Memory B cell (primary cell): ENCODE measurements around the gene NALCN.

ENCODE experiments used
- ATAC-seq: fragments of 150-1000 bp; cut with Tn5 transposase; 2 replicates; pipeline ENCODE4 v1.10.0; 2021; ENCODE audit warnings: low read depth, mild to moderate bottlenecking, moderate library complexity
- DNase-seq, 2 donors: peaks; one replicate each; pipeline ENCODE4 v3.0.0; 2022; ENCODE audit warnings: low spot score in 2 of 2
- H3K27ac Mint-ChIP-seq: one replicate; pipeline ENCODE4 v1.8.0; 2022; ENCODE audit warnings: mild to moderate bottlenecking, moderate library complexity, mixed read lengths
- H3K27me3 Mint-ChIP-seq: one replicate; pipeline ENCODE4 v1.8.0; 2022; ENCODE audit warnings: mixed read lengths
- H3K36me3 Mint-ChIP-seq: one replicate; pipeline ENCODE4 v1.8.0; 2022; ENCODE audit warnings: mild to moderate bottlenecking, mixed read lengths
- H3K4me1 Mint-ChIP-seq: one replicate; pipeline ENCODE4 v1.8.0; 2022; ENCODE audit warnings: mixed read lengths
- H3K4me3 Mint-ChIP-seq: one replicate; pipeline ENCODE4 v1.8.0; 2022; ENCODE audit warnings: mild to moderate bottlenecking, moderate library complexity, mixed read lengths
- H3K9me3 Mint-ChIP-seq: one replicate; pipeline ENCODE4 v1.8.0; 2022; ENCODE audit warnings: mixed read lengths

Gene NALCN

DNA sequence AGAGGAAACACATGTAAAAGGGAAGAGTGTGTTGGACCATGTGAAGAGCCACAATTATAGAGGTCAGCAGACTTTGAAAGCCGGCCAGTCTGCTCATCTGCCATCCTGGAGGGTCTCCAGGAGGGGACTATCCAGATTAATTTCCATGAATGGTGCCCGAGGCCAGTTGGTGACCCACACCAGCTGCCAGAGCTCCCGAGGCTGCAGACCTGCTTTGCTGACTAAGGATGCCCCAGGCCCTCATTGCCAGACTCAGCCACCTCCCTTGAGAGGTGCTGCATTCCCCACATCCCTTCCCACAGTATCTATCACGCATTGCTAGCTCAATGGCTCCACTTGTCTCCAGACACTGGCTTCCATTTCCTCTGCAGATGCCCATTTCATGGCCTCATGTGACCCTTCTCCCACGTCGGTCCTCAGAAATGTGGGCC is 110.3 kb downstream of the NALCN start:
- Mint-ChIP-seq H3K27ac (no peak overlapping the region), H3K27me3 (no peaks in the 10 kb centered on the region)
- no peak for DNase-seq

GRCh38 chr13:101303521-101303920 is 112.8 kb downstream of the NALCN start:
- ATAC-seq, result no peak
- DNase-seq, result no peak
- H3K27me3 Mint-ChIP-seq, result no peaks in the 10 kb centered on the region
- peaks cover 2% of the 10 kb centered on the region for H3K9me3 Mint-ChIP-seq
- no peak overlapping the region for H3K27ac Mint-ChIP-seq
- H3K36me3 Mint-ChIP-seq, result no peaks in the 10 kb centered on the region
- no peaks in the 10 kb centered on the region for H3K4me1 Mint-ChIP-seq
- no peak overlapping the region for H3K4me3 Mint-ChIP-seq

More for the DNA sequence above, 110.3 kb downstream of the NALCN start:
- H3K4me1 Mint-ChIP-seq, result no peaks in the 10 kb centered on the region
- ATAC-seq, result no peak
- H3K4me3 Mint-ChIP-seq, result no peak overlapping the region
- H3K36me3 Mint-ChIP-seq, result no peaks in the 10 kb centered on the region
- H3K9me3 Mint-ChIP-seq, result no peaks in the 10 kb centered on the region

DNA sequence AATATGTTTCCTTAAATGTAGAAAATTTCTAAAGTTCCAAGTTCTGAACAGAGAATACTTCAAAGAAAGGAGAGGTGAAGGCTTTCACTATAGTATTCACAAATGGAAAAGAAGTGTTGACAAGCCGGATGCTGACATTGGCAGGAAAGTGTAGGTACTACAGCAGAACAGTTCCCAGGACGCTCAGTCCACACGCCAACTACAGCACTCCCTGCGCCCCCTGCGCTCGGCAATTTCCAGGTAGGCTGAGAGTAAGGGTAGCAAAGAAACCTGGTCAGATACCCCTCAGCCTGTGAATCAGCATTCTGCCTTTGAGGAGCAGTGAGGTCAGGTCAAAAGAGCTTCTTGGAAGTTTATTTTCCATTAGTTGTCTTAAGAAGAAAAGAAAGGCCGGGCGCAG is 115.3 kb downstream of the NALCN start:
- H3K27ac Mint-ChIP-seq, result no peak overlapping the region
- no peaks in the 10 kb centered on the region for H3K36me3 Mint-ChIP-seq
- H3K27me3 Mint-ChIP-seq, result no peaks in the 10 kb centered on the region
- no peak for DNase-seq
- H3K4me1 Mint-ChIP-seq, result no peaks in the 10 kb centered on the region
- no peak for ATAC-seq
- H3K9me3 Mint-ChIP-seq, result peaks cover 3% of the 10 kb centered on the region
- no peak overlapping the region for H3K4me3 Mint-ChIP-seq

DNA sequence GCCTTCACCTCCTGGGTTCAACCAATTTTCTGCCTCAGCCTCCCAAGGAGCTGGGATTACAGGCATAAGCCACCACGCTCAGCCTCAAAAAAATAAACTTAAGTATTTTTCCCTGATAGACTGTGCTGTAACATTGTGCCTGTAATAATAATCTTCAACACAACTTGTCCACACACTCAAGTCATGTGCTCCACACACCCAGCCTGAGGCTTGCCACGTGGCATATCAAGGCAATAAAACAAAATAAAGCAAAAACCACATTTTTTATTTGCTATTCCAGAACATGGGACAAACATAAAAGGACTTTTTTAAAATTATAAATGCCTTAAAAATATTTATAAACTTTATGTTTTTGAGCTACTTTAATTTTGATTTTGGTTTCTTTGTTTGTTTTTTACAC is 115.8 kb downstream of the NALCN start:
- DNase-seq (no peak), ATAC-seq (no peak)
- Mint-ChIP-seq H3K27me3 (no peaks in the 10 kb centered on the region), H3K27ac (no peak overlapping the region), H3K36me3 (no peaks in the 10 kb centered on the region), H3K9me3 (peaks cover 5% of the 10 kb centered on the region), H3K4me1 (no peaks in the 10 kb centered on the region), H3K4me3 (no peak overlapping the region)

DNA sequence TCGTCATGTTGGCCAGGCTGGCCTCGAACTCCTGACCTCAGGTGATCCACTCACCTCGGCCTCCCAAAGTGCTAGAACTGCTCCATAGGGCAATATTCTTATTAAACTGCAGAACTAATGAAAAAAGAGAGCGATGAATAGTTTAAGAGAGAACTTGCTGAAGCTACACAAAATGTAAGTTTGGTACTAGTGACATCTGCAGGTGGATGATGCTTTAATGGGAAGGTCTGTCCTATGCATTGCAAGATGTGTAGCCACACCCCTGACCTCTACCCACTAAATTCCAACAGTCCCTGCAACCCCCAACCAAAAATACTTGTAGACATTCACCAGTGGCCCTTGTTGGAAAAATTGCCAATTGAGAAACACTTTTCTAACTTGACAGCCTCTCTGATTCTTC is 117.8 kb downstream of the NALCN start:
- Mint-ChIP-seq H3K4me1 (no peaks in the 10 kb centered on the region), H3K27ac (no peak overlapping the region), H3K4me3 (no peak overlapping the region), H3K27me3 (no peaks in the 10 kb centered on the region), H3K36me3 (no peaks in the 10 kb centered on the region), H3K9me3 (peaks cover 11% of the 10 kb centered on the region)
- no peak for ATAC-seq
- DNase-seq, result no peak

DNA sequence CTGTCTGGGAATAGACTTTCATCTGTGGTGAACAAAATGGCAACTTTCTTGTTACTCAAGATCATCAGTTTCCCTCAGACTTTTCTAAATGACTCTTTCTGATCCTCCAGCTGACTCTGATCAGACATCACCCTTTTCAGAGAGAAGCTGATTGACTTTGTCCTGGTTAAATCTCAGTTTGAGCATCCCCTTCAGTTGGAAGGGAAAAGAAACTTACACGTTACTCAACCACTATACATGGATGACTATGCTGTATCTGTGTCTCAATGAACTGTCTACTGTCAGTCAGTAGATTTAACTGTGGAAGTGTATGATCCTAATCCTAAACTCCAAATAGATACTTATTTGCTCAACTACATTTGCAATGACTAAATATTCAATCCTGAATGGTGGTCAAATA is 118.5 kb downstream of the NALCN start:
- ATAC-seq, result no peak

DNA sequence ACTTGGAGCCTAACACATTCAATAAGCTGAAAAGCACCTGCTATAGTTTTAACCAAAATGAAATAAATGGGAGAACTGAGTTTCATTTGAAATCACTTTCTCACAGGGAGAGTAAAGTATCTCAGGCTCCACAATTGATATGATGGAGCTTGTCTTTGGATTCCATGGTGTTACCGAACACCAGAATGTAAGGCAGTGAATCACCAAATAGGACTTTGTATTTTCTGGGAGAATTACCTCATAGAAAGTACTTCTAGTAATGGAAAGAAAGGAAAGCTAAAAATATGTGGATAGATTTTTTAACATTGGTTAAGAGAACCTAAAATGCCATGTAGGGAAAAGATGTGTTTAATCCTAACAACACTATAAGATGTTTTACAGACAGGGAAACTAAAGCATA is 123.6 kb downstream of the NALCN start:
- no peaks in the 10 kb centered on the region for H3K4me1 Mint-ChIP-seq
- ATAC-seq, result no peak
- H3K27me3 Mint-ChIP-seq, result no peaks in the 10 kb centered on the region
- H3K27ac Mint-ChIP-seq, result no peak overlapping the region
- DNase-seq, result no peak
- no peak overlapping the region for H3K4me3 Mint-ChIP-seq
- peaks cover 12% of the 10 kb centered on the region for H3K9me3 Mint-ChIP-seq
- H3K36me3 Mint-ChIP-seq, result no peaks in the 10 kb centered on the region

More for the DNA sequence above, 118.5 kb downstream of the NALCN start:
- no peaks in the 10 kb centered on the region for H3K4me1 Mint-ChIP-seq
- H3K4me3 Mint-ChIP-seq, result no peak overlapping the region
- H3K27ac Mint-ChIP-seq, result no peak overlapping the region
- no peaks in the 10 kb centered on the region for H3K36me3 Mint-ChIP-seq
- H3K9me3 Mint-ChIP-seq, result peaks cover 13% of the 10 kb centered on the region
- DNase-seq, result no peak
- no peaks in the 10 kb centered on the region for H3K27me3 Mint-ChIP-seq

DNA sequence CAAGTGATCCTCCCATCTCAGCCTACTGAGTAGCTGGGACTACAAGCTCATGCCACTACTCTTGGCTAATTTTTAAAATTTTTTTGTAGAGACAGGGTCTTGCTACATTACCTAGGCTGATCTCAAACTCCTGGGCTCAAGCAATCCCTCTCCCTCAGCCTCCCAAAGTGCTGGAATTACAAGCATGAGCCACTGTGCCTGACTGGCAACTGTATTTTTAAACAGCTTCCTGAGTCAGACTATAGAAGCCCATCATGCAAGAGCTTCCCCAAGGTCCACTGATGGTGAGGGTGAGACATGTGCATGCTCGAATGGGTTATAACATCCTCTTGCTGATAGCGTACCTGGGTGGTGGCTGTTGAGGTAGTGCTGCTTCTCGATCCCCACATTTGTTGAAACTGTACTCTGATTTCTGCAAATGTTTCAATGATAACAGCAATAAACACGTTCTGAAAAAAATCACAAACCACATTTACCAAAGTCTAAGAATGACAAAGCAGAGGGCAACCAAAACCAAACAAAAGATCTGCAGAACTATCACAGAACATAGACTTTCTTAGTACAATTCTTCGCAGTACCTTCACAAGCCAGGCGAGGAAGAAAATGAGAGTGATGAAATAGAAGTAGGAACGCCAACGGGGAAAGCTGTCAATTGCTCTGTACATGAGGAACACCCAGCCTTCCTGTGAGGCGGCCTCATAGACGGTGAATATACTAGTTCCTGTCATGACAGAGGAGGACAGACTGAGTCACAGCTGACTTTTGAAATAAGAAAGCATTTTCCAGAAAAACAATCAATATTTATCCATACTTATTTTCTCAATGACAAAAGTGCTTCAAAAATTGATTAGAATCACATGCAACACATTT is 124.4 kb downstream of the NALCN start:
- H3K27ac Mint-ChIP-seq, result no peak overlapping the region
- H3K4me3 Mint-ChIP-seq, result no peak overlapping the region
- H3K27me3 Mint-ChIP-seq, result no peaks in the 10 kb centered on the region
- H3K9me3 Mint-ChIP-seq, result peaks cover 12% of the 10 kb centered on the region
- H3K36me3 Mint-ChIP-seq, result no peaks in the 10 kb centered on the region
- no peaks in the 10 kb centered on the region for H3K4me1 Mint-ChIP-seq
- no peak for ATAC-seq
- DNase-seq, result no peak

DNA sequence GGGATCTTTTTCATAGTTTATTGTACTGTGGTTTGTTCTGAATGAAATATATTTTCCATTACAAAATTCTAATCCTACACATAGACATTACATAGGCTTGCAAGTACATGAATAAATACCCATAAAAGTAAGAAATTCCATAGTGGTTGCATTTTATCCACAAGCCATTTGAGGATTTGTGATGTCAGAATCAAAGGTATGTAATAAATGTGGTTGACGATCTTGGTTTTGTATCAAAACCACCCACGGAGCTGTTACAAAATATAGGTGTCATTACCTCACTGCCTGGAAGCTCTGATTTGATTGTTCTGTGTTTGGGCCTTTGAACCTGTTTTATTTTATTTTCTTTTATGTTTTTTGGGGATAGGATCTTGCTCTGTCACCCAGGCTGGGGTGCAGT is 125.1 kb downstream of the NALCN start:
- Mint-ChIP-seq H3K36me3 (no peaks in the 10 kb centered on the region), H3K4me1 (no peaks in the 10 kb centered on the region), H3K4me3 (no peak overlapping the region), H3K27me3 (no peaks in the 10 kb centered on the region), H3K9me3 (peaks cover 12% of the 10 kb centered on the region), H3K27ac (no peak overlapping the region)
- DNase-seq, result no peak
- no peak for ATAC-seq

- Mint-ChIP-seq H3K9me3 (peaks cover 9% of the 10 kb centered on the region), H3K36me3 (no peaks in the 10 kb centered on the region), H3K27ac (no peak overlapping the region), H3K4me1 (no peaks in the 10 kb centered on the region), H3K4me3 (no peak overlapping the region), H3K27me3 (no peaks in the 10 kb centered on the region)
- ATAC-seq, result no peak
- no peak for DNase-seq
Measured at GRCh38 chr13:101289764-101290163, 126.5 kb downstream of the NALCN start.

DNA sequence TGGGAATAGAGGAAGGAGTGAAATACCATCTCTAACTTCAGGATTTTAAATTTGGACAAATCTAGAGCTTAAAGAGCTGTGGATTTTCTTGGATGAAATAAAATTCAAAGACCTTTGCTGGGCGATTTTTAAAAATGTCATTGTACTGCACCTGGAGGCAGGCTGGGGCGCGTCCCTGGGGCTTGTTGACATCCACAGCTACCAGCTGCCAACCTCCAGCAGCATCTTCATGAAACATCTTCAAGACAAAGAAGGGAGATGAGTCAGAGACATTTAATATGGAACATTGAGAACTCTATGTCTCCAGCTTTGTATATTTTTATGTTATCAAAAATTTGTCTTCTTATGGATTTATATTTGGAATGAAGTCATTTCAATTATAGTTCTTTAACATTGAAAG is 132.5 kb downstream of the NALCN start:
- Mint-ChIP-seq H3K4me3 (no peak overlapping the region), H3K27me3 (no peaks in the 10 kb centered on the region), H3K36me3 (no peaks in the 10 kb centered on the region), H3K9me3 (no peaks in the 10 kb centered on the region), H3K27ac (no peak overlapping the region), H3K4me1 (no peaks in the 10 kb centered on the region)
- ATAC-seq, result no peak
- DNase-seq, result no peak

DNA sequence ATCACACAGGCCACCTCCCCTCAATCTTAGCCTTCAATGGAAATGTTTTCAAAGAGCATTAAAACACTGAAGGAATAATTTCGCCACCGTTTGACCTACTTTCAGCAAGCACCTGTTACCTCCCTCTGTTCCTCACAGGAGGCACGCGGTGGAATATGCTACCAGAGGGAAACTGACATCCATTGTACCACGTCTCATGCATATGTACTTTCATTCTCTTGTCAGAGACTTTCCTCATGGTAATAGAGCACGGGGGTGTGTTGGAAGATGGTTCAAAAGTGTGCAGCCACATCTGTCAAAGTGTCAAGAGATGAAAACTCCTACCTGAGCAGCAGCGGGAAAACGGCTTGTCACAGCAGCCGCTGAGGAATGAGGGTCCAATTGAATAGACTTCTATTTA is 143.4 kb downstream of the NALCN start:
- H3K27me3 Mint-ChIP-seq, result no peaks in the 10 kb centered on the region
- ATAC-seq (no peak), DNase-seq (no peak)
- no peaks in the 10 kb centered on the region for H3K4me1 Mint-ChIP-seq
- no peaks in the 10 kb centered on the region for H3K9me3 Mint-ChIP-seq
- no peak overlapping the region for H3K4me3 Mint-ChIP-seq
- no peak overlapping the region for H3K27ac Mint-ChIP-seq
- no peaks in the 10 kb centered on the region for H3K36me3 Mint-ChIP-seq

- Mint-ChIP-seq H3K27me3 (no peaks in the 10 kb centered on the region), H3K4me1 (no peaks in the 10 kb centered on the region), H3K4me3 (no peak overlapping the region), H3K9me3 (no peaks in the 10 kb centered on the region), H3K36me3 (no peaks in the 10 kb centered on the region), H3K27ac (no peak overlapping the region)
- no peak for ATAC-seq
- DNase-seq, result no peak
Measured at GRCh38 chr13:101271681-101272245, 144.5 kb downstream of the NALCN start.

- Mint-ChIP-seq H3K4me3 (no peak overlapping the region), H3K9me3 (no peaks in the 10 kb centered on the region), H3K36me3 (no peaks in the 10 kb centered on the region), H3K27ac (no peak overlapping the region), H3K4me1 (no peaks in the 10 kb centered on the region), H3K27me3 (no peaks in the 10 kb centered on the region)
- no peak for DNase-seq
- ATAC-seq, result no peak
Measured at GRCh38 chr13:101267656-101268055, 148.7 kb downstream of the NALCN start.

- no peaks in the 10 kb centered on the region for H3K27me3 Mint-ChIP-seq
- H3K4me1 Mint-ChIP-seq, result no peaks in the 10 kb centered on the region
- no peak for ATAC-seq
- no peak overlapping the region for H3K4me3 Mint-ChIP-seq
- no peak for DNase-seq
- no peak overlapping the region for H3K27ac Mint-ChIP-seq
- H3K36me3 Mint-ChIP-seq, result no peaks in the 10 kb centered on the region
- no peaks in the 10 kb centered on the region for H3K9me3 Mint-ChIP-seq
Measured at GRCh38 chr13:101265934-101266333, 150.4 kb downstream of the NALCN start.
